ENCODE data around the gene UVRAG.

UVRAG gene

DNA sequence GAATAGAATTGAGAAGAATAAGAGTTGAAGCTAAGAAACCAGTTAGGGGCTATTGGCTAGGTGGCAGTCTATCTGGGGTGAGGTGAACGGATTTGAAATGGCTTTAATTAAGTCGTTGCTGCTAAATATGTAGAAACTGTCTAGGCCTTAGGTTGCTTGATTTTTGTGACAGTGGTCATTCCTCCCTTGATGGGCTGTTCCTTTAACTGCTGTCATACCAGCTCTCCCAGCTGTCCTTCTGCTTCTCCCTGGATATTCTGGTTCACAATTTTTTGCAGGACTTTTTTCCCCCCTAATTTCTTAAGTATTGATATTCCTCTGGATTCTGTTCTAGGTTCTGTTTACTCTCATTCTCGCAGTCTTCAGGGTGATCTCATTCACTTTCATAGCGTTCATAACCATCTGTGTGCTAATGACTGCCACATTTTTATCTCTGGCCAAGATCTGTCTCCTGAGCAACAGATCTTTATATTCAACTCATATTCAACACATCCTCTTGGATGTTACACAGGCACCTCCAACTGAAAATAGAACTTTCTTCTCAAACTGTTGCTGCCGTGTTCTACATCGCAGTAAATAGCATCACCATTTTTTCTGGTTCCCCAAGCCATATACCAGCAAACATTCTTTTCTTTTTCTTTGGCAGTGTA lies 134.1 kb downstream of the UVRAG start:
- TF ChIP-seq, protein P1, sequence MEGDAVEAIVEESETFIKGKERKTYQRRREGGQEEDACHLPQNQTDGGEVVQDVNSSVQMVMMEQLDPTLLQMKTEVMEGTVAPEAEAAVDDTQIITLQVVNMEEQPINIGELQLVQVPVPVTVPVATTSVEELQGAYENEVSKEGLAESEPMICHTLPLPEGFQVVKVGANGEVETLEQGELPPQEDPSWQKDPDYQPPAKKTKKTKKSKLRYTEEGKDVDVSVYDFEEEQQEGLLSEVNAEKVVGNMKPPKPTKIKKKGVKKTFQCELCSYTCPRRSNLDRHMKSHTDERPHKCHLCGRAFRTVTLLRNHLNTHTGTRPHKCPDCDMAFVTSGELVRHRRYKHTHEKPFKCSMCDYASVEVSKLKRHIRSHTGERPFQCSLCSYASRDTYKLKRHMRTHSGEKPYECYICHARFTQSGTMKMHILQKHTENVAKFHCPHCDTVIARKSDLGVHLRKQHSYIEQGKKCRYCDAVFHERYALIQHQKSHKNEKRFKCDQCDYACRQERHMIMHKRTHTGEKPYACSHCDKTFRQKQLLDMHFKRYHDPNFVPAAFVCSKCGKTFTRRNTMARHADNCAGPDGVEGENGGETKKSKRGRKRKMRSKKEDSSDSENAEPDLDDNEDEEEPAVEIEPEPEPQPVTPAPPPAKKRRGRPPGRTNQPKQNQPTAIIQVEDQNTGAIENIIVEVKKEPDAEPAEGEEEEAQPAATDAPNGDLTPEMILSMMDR (conservative IDR thresholded peaks at IDR 0.05): no peak

DNA sequence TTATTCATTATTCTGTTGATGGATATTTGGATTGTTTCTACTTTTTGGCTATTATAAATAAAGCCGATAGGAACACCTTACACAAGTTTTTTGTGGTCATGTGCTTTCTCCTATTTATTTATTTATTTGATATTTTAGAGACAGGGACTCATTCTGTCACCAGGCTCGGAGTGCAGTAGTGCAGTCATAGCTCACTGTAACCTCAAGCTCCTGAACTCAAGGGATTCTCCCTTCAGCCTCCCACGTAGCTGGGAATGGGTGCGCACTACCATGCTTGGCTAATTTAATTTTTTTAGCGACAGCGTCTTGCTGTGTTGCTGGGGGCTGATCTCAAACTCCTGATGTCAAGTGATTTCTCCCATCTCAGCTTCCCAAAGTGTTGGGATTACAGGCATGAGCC lies 135.1 kb downstream of the UVRAG start:
- no peak overlapping the region for H3K27ac ChIP-seq

More for the DNA sequence above, 134.1 kb downstream of the UVRAG start:
- H3K27ac ChIP-seq: peak overlapping the region; percentile 84; the same call in 1 of the 2 replicates

DNA sequence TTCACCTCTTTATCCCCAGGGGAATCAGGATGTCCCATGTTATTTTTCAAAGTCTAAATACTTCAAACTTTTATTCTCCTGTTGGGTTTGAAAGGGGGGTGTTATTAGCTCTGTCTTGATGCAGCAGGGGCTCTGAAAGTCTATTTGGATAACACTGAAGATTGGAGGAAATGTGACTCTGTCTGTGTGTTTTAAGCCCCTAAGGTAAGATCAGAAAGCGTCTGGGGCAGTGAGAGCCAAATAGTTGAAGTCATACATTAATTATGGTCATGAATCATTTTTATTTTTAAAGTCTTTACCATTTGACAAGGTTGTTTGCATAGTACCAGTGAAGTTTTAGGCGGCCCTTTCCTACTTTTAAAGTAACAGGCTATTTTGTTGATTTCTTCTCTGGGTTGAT lies 139.0 kb downstream of the UVRAG start:
- no peak overlapping the region for H3K27ac ChIP-seq
- TF ChIP-seq, protein P1 (conservative IDR thresholded peaks at IDR 0.05): no peak

More for the DNA sequence above, 135.1 kb downstream of the UVRAG start:
- TF ChIP-seq, protein P1 (conservative IDR thresholded peaks at IDR 0.05): no peak

DNA sequence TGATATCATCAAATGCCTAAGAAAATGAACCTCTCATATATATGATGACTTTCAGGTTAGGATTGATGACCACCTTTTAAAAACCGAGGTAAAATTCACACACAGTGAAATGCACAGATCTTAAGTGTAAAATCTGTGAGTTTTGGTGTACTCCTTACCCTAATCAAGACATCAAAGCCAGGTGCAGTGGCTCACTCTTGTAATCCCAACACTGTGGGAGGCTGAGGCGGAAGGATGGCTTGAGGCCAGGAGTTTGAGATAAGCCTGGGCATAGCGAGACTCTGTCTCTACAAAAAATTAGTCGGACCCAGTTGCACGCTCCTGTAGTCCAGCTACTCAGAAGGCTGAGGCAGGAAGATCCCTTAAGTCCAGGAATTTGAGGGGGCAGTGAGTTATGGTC lies 140.4 kb downstream of the UVRAG start:
- TF ChIP-seq, protein P1 (conservative IDR thresholded peaks at IDR 0.05): no peak
- H3K27ac ChIP-seq: no peak overlapping the region

DNA sequence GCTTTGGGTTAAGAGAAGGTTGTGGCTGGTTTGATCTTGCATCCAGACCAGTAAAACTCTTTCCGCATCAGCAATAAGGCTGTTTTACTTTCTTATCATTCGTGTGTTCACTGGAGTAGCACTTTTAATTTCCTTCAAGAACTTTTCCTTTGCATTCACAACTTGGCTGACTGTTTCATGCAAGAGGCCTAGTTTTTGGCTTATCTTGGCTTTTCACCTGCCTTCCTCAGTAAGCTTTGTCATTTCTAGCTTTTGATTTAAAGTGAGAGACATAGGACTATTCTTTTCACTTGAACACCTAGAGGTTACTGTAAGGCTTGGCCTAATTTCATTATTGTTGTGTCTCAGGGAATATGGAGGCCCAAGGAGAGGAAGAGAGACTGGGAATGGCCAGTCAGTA lies 144.5 kb downstream of the UVRAG start:
- H3K27ac ChIP-seq: no peak overlapping the region
- TF ChIP-seq, protein P1 (conservative IDR thresholded peaks at IDR 0.05): no peak

DNA sequence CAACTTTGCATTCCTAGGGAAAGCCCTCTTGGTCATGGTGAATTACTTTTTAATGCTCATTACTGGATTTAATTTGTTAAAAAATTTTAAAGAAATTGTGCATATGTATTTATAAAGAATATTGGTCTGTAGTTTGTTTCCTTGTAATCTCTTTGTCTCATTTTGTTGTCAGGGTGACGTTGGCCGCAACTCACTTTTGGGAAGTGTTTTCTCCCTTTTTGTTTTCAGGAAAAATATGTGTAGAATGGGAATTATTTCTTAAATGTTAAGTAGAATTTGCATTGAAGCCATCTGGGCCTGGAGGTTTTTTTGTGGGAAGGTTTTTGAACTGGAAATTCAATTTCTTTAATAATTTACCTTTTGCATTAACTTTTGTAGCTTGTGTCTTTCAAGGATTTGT lies 149.1 kb downstream of the UVRAG start:
- TF ChIP-seq, protein P1 (conservative IDR thresholded peaks at IDR 0.05): no peak
- no peak overlapping the region for H3K27ac ChIP-seq

DNA sequence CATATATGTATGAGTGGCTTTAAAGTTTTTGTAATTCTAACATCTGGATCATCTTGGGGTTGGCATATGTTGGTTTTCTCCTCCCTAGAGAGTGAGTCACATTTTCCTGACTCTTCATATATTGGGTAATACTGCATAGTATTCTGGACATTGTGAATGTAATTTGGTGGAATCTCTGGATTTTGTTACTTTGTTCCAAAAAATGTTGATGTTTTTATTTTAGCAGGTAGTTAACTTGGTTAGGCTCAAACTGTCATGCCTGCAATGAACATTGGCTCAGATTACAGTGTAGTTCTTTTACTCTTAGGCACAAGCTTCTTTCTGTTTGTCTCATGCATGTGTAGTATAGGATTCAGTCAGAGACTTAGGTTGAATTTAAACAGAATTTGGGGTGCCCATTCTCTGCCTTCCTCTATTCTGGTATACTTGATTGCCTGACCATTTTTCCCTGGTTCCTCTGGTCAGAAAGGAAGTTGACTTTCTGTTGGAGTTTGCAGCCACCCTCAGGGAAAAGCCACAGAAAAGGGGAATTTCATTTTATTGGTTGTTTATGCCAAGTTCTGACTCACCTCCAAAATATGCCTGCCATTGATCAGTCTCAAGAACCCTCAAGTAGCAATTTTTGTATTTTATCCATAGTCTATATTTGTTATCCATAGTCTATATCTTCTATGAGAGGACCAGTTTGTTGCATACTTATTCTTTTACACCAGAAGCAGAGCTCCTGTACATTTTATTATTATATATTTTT lies 151.7 kb downstream of the UVRAG start:
- TF ChIP-seq, protein P1 (conservative IDR thresholded peaks at IDR 0.05): no peak
- H3K27ac ChIP-seq: no peak overlapping the region

Measured in VCaP (cell line).